ENCODE measurements around the gene GAL3ST3. TPM values are rescaled to one million over a fixed set of nuclear protein-coding genes. Genes with fewer than 3 reads are reported as not detected.

The GAL3ST3 gene
- polyA plus RNA-seq, 1 donor (not counting 4 experiments of a cell fraction or from before 2014, with no cell fraction given) = not detected

DNA sequence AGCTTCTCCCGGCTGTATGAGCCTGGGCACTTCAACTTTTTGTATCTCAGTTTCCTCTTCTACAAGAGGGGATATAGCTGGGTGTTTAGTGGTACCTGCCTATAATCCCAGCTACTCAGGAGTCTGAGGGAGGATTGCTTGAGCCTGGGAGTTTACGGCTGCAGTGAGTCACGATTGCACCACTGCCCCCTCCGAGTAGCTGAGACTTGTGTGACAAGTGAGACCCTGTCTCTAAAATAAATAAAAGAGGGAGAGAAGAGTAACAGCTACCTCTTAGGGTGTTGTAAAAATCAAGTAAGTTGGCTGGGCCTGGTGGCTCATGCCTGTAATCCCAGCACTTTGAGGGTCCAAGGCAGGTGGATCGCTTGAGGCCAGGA, 12.6 kb downstream of the GAL3ST3 start:
- dilution Hi-C loops (cut with MboI; ENCODE audit: extremely low pct_ligation_motif_present, low sequenced_read_pairs) = no loop called here
- Histone ChIP-seq H3K27ac (ENCODE audit: control insufficient read depth, insufficient read depth, low read length) (no peak overlapping the region), H3K9ac (ENCODE audit: control insufficient read depth, extremely low read depth, insufficient read depth, low read length) (no peak overlapping the region), H3K4me3 (ENCODE audit: control insufficient read depth in 2 of 3, extremely low read depth in 1 of 3, insufficient read depth in 2 of 3, low read depth in 1 of 3, low read length in 3 of 3) (no peak overlapping the region), H3K4me2 (ENCODE audit: control insufficient read depth, extremely low read depth, insufficient read depth, low read depth, low read length) (no peak overlapping the region), H2AFZ (ENCODE audit: control insufficient read depth, low read length) (no peak overlapping the region), H3K9me3 (ENCODE audit: control insufficient read depth, low read depth, low read length) (no peaks in the 10 kb centered on the region), H3K9me1 (ENCODE audit: control insufficient read depth, extremely low read depth, insufficient read depth, low read length) (no peaks in the 10 kb centered on the region), H3K4me1 (ENCODE audit: control insufficient read depth, extremely low read depth, insufficient read depth, low read length) (no peaks in the 10 kb centered on the region), H3K27me3 (ENCODE audit: control insufficient read depth, extremely low read depth, insufficient read depth, low read length) (peaks cover 6% of the 10 kb centered on the region), H4K20me1 (ENCODE audit: control insufficient read depth, extremely low read depth, insufficient read depth, low read length) (no peaks in the 10 kb centered on the region), H3K36me3 (ENCODE audit: control insufficient read depth in 2 of 2, extremely low read depth in 1 of 2, insufficient read depth in 2 of 2, low read length in 2 of 2) (no peaks in the 10 kb centered on the region), H3K79me2 (ENCODE audit: control insufficient read depth, insufficient read depth, low read length) (no peaks in the 10 kb centered on the region)
- DNase-seq (ENCODE audit: low read depth, low spot score) (no peak), FAIRE-seq (no peak)
- no peak for TF ChIP-seq EZH2 (IDR thresholded peaks at IDR 0.05; ENCODE audit: low read length)
- TF ChIP-seq, protein P1, sequence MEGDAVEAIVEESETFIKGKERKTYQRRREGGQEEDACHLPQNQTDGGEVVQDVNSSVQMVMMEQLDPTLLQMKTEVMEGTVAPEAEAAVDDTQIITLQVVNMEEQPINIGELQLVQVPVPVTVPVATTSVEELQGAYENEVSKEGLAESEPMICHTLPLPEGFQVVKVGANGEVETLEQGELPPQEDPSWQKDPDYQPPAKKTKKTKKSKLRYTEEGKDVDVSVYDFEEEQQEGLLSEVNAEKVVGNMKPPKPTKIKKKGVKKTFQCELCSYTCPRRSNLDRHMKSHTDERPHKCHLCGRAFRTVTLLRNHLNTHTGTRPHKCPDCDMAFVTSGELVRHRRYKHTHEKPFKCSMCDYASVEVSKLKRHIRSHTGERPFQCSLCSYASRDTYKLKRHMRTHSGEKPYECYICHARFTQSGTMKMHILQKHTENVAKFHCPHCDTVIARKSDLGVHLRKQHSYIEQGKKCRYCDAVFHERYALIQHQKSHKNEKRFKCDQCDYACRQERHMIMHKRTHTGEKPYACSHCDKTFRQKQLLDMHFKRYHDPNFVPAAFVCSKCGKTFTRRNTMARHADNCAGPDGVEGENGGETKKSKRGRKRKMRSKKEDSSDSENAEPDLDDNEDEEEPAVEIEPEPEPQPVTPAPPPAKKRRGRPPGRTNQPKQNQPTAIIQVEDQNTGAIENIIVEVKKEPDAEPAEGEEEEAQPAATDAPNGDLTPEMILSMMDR (optimal IDR thresholded peaks at IDR 0.05 in 1 of 3, IDR thresholded peaks at IDR 0.05 in 1 of 3, conservative IDR thresholded peaks at IDR 0.05 in 1 of 3; ENCODE audit: extremely low read depth in 1 of 3, insufficient read depth in 2 of 3, low read length in 3 of 3) = no peak

DNA sequence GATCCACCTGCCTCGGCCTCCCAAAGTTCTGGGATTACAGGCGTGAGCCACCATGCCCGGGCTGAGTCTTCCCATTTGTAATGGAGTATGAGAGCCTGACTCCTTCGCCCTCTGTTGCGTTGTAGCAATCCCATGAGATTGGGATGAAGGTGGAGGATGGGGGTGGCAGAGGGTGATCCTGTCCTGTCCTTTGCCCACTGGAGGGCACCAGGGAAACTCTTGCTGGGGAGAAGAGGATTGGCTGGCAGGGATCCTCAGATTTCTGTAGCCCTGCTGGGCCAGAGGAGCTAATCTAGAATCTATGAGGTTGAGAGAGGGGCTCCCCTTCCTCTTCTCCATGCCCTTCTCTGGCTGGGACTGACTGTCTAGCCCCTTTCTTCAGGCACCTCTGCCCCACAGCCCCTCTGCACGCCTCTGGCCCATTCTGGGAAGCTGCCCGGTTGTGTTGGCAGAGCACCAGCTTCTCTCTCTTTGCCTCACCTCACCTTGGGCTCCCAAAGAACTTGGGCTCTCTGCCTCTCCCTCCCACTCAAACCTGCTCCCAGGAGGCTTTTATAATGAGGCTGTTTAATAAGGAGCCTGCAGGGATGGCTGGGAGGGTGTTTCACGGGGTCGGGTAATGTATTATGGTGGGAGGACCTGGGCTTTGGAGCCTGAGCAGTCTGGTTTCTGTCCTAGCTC, 13.2 kb downstream of the GAL3ST3 start:
- no peak overlapping the region for H3K9ac ChIP-seq (ENCODE audit: control insufficient read depth, extremely low read depth, insufficient read depth, low read length)
- H3K9me3 ChIP-seq (ENCODE audit: control insufficient read depth, low read depth, low read length) = no peaks in the 10 kb centered on the region
- H3K9me1 ChIP-seq (ENCODE audit: control insufficient read depth, extremely low read depth, insufficient read depth, low read length) = no peaks in the 10 kb centered on the region
- peaks cover 6% of the 10 kb centered on the region for H3K27me3 ChIP-seq (ENCODE audit: control insufficient read depth, extremely low read depth, insufficient read depth, low read length)
- no peaks in the 10 kb centered on the region for H3K4me1 ChIP-seq (ENCODE audit: control insufficient read depth, extremely low read depth, insufficient read depth, low read length)
- FAIRE-seq (no peak), DNase-seq (ENCODE audit: low read depth, low spot score) (no peak)
- no peak overlapping the region for H3K27ac ChIP-seq (ENCODE audit: control insufficient read depth, insufficient read depth, low read length)
- TF ChIP-seq EZH2 (IDR thresholded peaks at IDR 0.05; ENCODE audit: low read length) = no peak
- TF ChIP-seq, protein P1 (optimal IDR thresholded peaks at IDR 0.05 in 1 of 3, IDR thresholded peaks at IDR 0.05 in 1 of 3, conservative IDR thresholded peaks at IDR 0.05 in 1 of 3; ENCODE audit: extremely low read depth in 1 of 3, insufficient read depth in 2 of 3, low read length in 3 of 3) = no peak
- H3K4me2 ChIP-seq (ENCODE audit: control insufficient read depth, extremely low read depth, insufficient read depth, low read depth, low read length) = no peak overlapping the region
- H3K4me3 ChIP-seq (ENCODE audit: control insufficient read depth in 2 of 3, extremely low read depth in 1 of 3, insufficient read depth in 2 of 3, low read depth in 1 of 3, low read length in 3 of 3) = no peak overlapping the region
- H4K20me1 ChIP-seq (ENCODE audit: control insufficient read depth, extremely low read depth, insufficient read depth, low read length) = no peaks in the 10 kb centered on the region
- H3K36me3 ChIP-seq (ENCODE audit: control insufficient read depth in 2 of 2, extremely low read depth in 1 of 2, insufficient read depth in 2 of 2, low read length in 2 of 2) = no peaks in the 10 kb centered on the region
- dilution Hi-C loops (cut with MboI; ENCODE audit: extremely low pct_ligation_motif_present, low sequenced_read_pairs) = no loop called here
- H3K79me2 ChIP-seq (ENCODE audit: control insufficient read depth, insufficient read depth, low read length) = no peaks in the 10 kb centered on the region
- H2AFZ ChIP-seq (ENCODE audit: control insufficient read depth, low read length) = no peak overlapping the region

All from keratinocyte (primary cell).